ENCODE results near the gene FBL.

DNA sequence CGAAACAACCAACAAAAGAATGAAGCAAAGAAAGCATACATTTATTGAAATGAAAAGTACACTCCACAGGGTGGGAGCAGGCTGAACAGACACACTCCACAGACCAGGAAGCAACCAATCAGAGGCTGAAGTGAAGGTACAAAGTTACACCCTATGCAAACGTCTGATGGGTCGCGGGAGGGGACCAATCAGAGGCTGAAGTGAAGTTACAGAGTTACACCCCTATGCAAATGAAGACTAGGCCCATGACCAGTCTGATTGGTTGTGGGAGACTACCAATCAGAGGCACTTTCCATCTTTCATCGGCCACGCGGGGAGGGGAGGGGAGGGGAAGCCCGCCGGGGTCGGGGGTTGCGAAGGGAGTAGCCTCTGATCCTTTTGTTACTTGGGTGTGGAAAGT lies 12.4 kb upstream of the FBL start:
- TF ChIP-seq NFXL1 (IDR thresholded peaks at IDR 0.05; ENCODE audit: borderline replicate concordance) = no peak
- TF ChIP-seq NFIC (IDR thresholded peaks at IDR 0.05; ENCODE audit: low read depth, low read length) = no peak
- TF ChIP-seq SMC3 (IDR thresholded peaks at IDR 0.05; ENCODE audit: borderline replicate concordance, low read length) = no peak
- no peak for TF ChIP-seq JUND (IDR thresholded peaks at IDR 0.05; ENCODE audit: low read depth, low read length)
- TF ChIP-seq POLR2A (IDR thresholded peaks at IDR 0.05; ENCODE audit: low read depth, low read length) = no peak
- TF ChIP-seq NRF1 (conservative IDR thresholded peaks at IDR 0.05; ENCODE audit: low read depth, low read length) = no peak
- no peak for TF ChIP-seq MTA3 (IDR thresholded peaks at IDR 0.05; ENCODE audit: borderline replicate concordance, low read length)
- no peak for TF ChIP-seq CBX3 (IDR thresholded peaks at IDR 0.05; ENCODE audit: borderline replicate concordance, low read depth)
- TF ChIP-seq, protein P1, sequence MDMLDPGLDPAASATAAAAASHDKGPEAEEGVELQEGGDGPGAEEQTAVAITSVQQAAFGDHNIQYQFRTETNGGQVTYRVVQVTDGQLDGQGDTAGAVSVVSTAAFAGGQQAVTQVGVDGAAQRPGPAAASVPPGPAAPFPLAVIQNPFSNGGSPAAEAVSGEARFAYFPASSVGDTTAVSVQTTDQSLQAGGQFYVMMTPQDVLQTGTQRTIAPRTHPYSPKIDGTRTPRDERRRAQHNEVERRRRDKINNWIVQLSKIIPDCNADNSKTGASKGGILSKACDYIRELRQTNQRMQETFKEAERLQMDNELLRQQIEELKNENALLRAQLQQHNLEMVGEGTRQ (IDR thresholded peaks at IDR 0.05; ENCODE audit: borderline replicate concordance, low read depth, low read length) = no peak
- TF ChIP-seq CREM (IDR thresholded peaks at IDR 0.05; ENCODE audit: low read depth) = no peak
- TF ChIP-seq, protein P2, sequence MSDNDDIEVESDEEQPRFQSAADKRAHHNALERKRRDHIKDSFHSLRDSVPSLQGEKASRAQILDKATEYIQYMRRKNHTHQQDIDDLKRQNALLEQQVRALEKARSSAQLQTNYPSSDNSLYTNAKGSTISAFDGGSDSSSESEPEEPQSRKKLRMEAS (IDR thresholded peaks at IDR 0.05; ENCODE audit: low read depth, low read length) = no peak
- no peak for TF ChIP-seq RAD21 (IDR thresholded peaks at IDR 0.05; ENCODE audit: insufficient read depth, low read depth, low read length)
- TF ChIP-seq CTCF (IDR thresholded peaks at IDR 0.05 in 2 of 3, conservative IDR thresholded peaks at IDR 0.05 in 1 of 3; ENCODE audit: control insufficient read depth in 2 of 3, extremely low read depth in 1 of 3, insufficient read depth in 1 of 3, low read depth in 3 of 3, low read length in 3 of 3) = no peak
- no peak for TF ChIP-seq TCF12 (IDR thresholded peaks at IDR 0.05; ENCODE audit: low read depth, low read length)

Measured in GM12878 (cell line).